HT-29 (cell line): ENCODE data around the gene ZC3H12A. TPM values are rescaled to one million over a fixed set of nuclear protein-coding genes. Genes with fewer than 3 reads are reported as not detected.
"Not testable (repeated sequence)": the region's sequence is repeated elsewhere in the genome, so short reads cannot be mapped to it uniquely, and the experiment has no call there.

Source experiments
- DNase-seq: peaks from one replicate; pipeline ENCODE4 v3.0.0-alpha.2; 2015; ENCODE audit warnings: low spot score
- small RNA-seq: library from RNA; depleted of rRNA; stranded (forward); fragments of <200 nt; gene quantifications from one replicate; pipeline ENCODE3, GENCODE V24; 2014
- total RNA-seq: library from RNA; depleted of rRNA; stranded (reverse); fragments of >200 nt; shearing (Covaris generic); gene quantifications from 2 replicates; pipeline ENCODE4 v1.2.3, GENCODE V29; 2014; rRNA removed

ZC3H12A gene
- total RNA-seq, 1 experiment from 2014 or later: 105 TPM

GRCh38 chr1:37501661-37502060 lies 27.3 kb downstream of the ZC3H12A start:
- no peak for DNase-seq

- no peak for DNase-seq
These were observed 27.7 kb downstream of the ZC3H12A start for GRCh38 chr1:37502104-37502503.

GRCh38 chr1:37502791-37503190 lies 28.4 kb downstream of the ZC3H12A start:
- DNase-seq: not testable (repeated sequence)

GRCh38 chr1:37506740-37507139 lies 32.4 kb downstream of the ZC3H12A start:
- DNase-seq: no peak

- peak; percentile 34 for DNase-seq
These were observed 34.8 kb downstream of the ZC3H12A start for GRCh38 chr1:37509181-37509580.

GRCh38 chr1:37513795-37514349 lies 39.5 kb downstream of the ZC3H12A start:
- DNase-seq: peak; percentile 45

GRCh38 chr1:37514350-37515184 lies 40.2 kb downstream of the ZC3H12A start, which contains the start of gene MEAF6:
Gene MEAF6 (minus strand): TSS chr1:37514766. CDS start chr1:37514746, 20 bp downstream.
- peak; percentile 84 for DNase-seq

GRCh38 chr1:37515185-37516034 lies 41.0 kb downstream of the ZC3H12A start:
- DNase-seq: no peak

- no peak for DNase-seq
These were observed 43.2 kb downstream of the ZC3H12A start for GRCh38 chr1:37517569-37517968.

- DNase-seq: not testable (repeated sequence)
These were observed 43.9 kb downstream of the ZC3H12A start for GRCh38 chr1:37518241-37518640.

GRCh38 chr1:37518929-37519328 lies 44.5 kb downstream of the ZC3H12A start:
- not testable (repeated sequence) for DNase-seq

GRCh38 chr1:37519613-37520012 lies 45.2 kb downstream of the ZC3H12A start:
- no peak for DNase-seq

- not testable (repeated sequence) for DNase-seq
These were observed 55.5 kb downstream of the ZC3H12A start for GRCh38 chr1:37529888-37530287.

- not testable (repeated sequence) for DNase-seq
These were observed 58.2 kb downstream of the ZC3H12A start for GRCh38 chr1:37532418-37533156.

- no peak for DNase-seq
These were observed 59.1 kb downstream of the ZC3H12A start for GRCh38 chr1:37533317-37534093.

Small RNA genes lying within 50 kb of the gene (small RNA-seq; reads per million reads assigned to genes)
- not detected for gene MIR5581

Other genes starting within 250 kb of the ZC3H12A start
- 23.5 and 52.8 TPM in 2 replicates for gene MEAF6, start 40.2 kb downstream of the ZC3H12A start, total RNA-seq
- 15.9 and 23.9 TPM in 2 replicates for gene SNIP1, start 79.7 kb downstream of the ZC3H12A start, total RNA-seq
- 0.23 and 0.37 TPM in 2 replicates for gene DNALI1, start 82.4 kb downstream of the ZC3H12A start, total RNA-seq
- 66.1 and 77.5 TPM in 2 replicates for gene GNL2, start 121.4 kb downstream of the ZC3H12A start, total RNA-seq
- not detected in 2 replicates for gene RSPO1, start 160.3 kb downstream of the ZC3H12A start, total RNA-seq
- gene CDCA8, start 217.9 kb downstream of the ZC3H12A start, total RNA-seq: 17.1 and 19.0 TPM in 2 replicates